Measurements from ENCODE around the gene MCM7.

DNA sequence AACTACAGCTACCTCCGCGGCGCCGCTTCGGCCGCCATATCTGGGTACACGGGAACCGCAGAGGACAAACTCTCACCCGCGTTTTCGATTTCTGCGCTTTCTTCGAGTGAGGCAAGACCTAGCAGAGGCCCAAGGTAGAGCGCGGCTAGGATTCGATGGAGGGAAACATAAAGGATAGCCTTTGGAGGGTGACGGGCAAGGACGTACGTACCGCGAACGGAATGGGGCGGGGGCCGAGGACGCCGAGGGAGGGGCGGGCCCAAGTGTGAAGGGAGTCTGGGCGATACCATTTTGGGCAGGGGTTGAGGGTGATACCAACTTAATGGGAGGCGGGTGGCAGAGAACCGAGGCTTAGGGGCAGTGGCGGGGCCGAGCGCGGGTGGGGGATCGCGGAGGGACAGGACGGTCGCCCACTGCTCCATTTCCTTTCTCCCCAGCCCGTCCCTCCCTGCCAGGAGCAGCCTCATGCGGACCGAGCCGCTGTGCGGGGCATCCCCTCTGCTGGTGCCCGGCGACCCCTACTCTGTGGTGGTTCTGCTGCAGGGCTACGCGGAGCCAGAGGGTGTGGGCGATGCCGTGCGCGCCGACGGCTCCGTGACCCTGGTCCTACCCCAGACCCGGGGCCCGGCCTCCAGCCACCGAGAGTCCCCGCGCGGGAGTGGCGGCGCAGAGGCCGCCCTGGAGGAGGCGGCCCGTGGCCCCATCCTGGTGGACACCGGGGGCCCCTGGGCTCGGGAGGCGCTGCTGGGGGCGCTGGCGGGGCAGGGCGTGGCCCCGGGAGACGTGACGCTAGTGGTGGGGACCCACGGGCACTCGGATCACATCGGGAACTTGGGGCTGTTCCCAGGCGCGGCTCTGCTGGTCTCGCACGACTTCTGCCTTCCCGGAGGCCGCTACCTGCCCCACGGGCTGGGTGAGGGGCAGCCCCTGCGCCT, 26.0 kb upstream of the MCM7 start, which contains the start of gene MBLAC1:
- no peak for TF ChIP-seq EZH2phosphoT487 (IDR thresholded peaks at IDR 0.05; ENCODE audit: borderline replicate concordance)
- no peak for TF ChIP-seq SIN3A (IDR thresholded peaks at IDR 0.05; ENCODE audit: low read depth)
- no peak for TF ChIP-seq CEBPB (IDR thresholded peaks at IDR 0.05; ENCODE audit: low read depth)
- no peak for TF ChIP-seq SP1 (IDR thresholded peaks at IDR 0.05; ENCODE audit: low read depth)
- TF ChIP-seq, protein P1, sequence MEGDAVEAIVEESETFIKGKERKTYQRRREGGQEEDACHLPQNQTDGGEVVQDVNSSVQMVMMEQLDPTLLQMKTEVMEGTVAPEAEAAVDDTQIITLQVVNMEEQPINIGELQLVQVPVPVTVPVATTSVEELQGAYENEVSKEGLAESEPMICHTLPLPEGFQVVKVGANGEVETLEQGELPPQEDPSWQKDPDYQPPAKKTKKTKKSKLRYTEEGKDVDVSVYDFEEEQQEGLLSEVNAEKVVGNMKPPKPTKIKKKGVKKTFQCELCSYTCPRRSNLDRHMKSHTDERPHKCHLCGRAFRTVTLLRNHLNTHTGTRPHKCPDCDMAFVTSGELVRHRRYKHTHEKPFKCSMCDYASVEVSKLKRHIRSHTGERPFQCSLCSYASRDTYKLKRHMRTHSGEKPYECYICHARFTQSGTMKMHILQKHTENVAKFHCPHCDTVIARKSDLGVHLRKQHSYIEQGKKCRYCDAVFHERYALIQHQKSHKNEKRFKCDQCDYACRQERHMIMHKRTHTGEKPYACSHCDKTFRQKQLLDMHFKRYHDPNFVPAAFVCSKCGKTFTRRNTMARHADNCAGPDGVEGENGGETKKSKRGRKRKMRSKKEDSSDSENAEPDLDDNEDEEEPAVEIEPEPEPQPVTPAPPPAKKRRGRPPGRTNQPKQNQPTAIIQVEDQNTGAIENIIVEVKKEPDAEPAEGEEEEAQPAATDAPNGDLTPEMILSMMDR (IDR thresholded peaks at IDR 0.05 in 2 of 3, conservative IDR thresholded peaks at IDR 0.05 in 1 of 3; ENCODE audit: borderline replicate concordance in 1 of 3, insufficient read depth in 1 of 3, low read depth in 2 of 3, low read length in 2 of 3) = no peak
- TF ChIP-seq POLR2A (IDR thresholded peaks at IDR 0.05; ENCODE audit: borderline replicate concordance, extremely low read depth, insufficient read depth, insufficient read length) = peak; percentile 92
- no peak for TF ChIP-seq ZBTB33 (IDR thresholded peaks at IDR 0.05; ENCODE audit: extremely low read depth, insufficient replicate concordance, low read length)
- peak; percentile 90 for TF ChIP-seq POLR2AphosphoS5 (IDR thresholded peaks at IDR 0.05; ENCODE audit: low read depth, low read length)
- no peak for TF ChIP-seq RAD21 (IDR thresholded peaks at IDR 0.05; ENCODE audit: low read depth)
- no peak for TF ChIP-seq MAX (IDR thresholded peaks at IDR 0.05)
- no peak for TF ChIP-seq TCF7L2 (IDR thresholded peaks at IDR 0.05; ENCODE audit: borderline replicate concordance, extremely low read depth, insufficient read depth, insufficient read length)

Measured in HCT116 (cell line).